BE2C (cell line): ENCODE results near the gene PSMD3.

Experiments used
- DNase-seq: peaks from one replicate; pipeline ENCODE4 v3.0.0-alpha.2; 2020
- H3K27me3 ChIP-seq: fragments of 250-450 bp; sonication (Bioruptor Pico); 2 replicates; pipeline ENCODE4 v1.5.1; 2020; ENCODE audit warnings: mild to moderate bottlenecking
- H3K36me3 ChIP-seq: fragments of 250-450 bp; sonication (Bioruptor Pico); 2 replicates; pipeline ENCODE4 v1.5.1; 2020; ENCODE audit warnings: mild to moderate bottlenecking
- H3K4me1 ChIP-seq: fragments of 250-450 bp; sonication (Bioruptor Pico); 2 replicates; pipeline ENCODE4 v1.5.1; 2020
- H3K4me3 ChIP-seq: 2 replicates; pipeline ENCODE4 v1.5.1; 2011; ENCODE audit warnings: low read depth, low read length
- H3K9me3 ChIP-seq: fragments of 250-450 bp; sonication (Bioruptor Pico); 2 replicates; pipeline ENCODE4 v1.5.1; 2020
- CTCF ChIP-seq: IDR thresholded peaks from 2 replicates; pipeline ENCODE4 v1.5.1; 2012; ENCODE audit warnings: mild to moderate bottlenecking, low read depth, low read length

The PSMD3 gene

GRCh38 chr17:40017422-40018080 lies 36.9 kb downstream of the PSMD3 start:
- H3K4me1 ChIP-seq = no peaks in the 10 kb centered on the region

GRCh38 chr17:40018211-40019121 lies 37.9 kb downstream of the PSMD3 start:
- no peak for TF ChIP-seq CTCF
- no peak overlapping the region for H3K4me3 ChIP-seq
- no peak for DNase-seq

More at GRCh38 chr17:40017422-40018080, 36.9 kb downstream of the PSMD3 start:
- Histone ChIP-seq H3K27me3 (no peaks in the 10 kb centered on the region), H3K4me3 (no peak overlapping the region), H3K9me3 (no peaks in the 10 kb centered on the region), H3K36me3 (peaks cover 29% of the 10 kb centered on the region)
- DNase-seq = no peak
- TF ChIP-seq CTCF = no peak

GRCh38 chr17:40019140-40019991 lies 38.8 kb downstream of the PSMD3 start:
- no peaks in the 10 kb centered on the region for H3K27me3 ChIP-seq
- no peak for TF ChIP-seq CTCF
- peaks cover 37% of the 10 kb centered on the region for H3K36me3 ChIP-seq

More at GRCh38 chr17:40018211-40019121, 37.9 kb downstream of the PSMD3 start:
- H3K36me3 ChIP-seq = peaks cover 37% of the 10 kb centered on the region
- no peaks in the 10 kb centered on the region for H3K9me3 ChIP-seq
- H3K4me1 ChIP-seq = no peaks in the 10 kb centered on the region
- H3K27me3 ChIP-seq = no peaks in the 10 kb centered on the region

GRCh38 chr17:40020146-40020545 lies 39.5 kb downstream of the PSMD3 start:
- Histone ChIP-seq H3K36me3 (peaks cover 42% of the 10 kb centered on the region), H3K9me3 (no peaks in the 10 kb centered on the region), H3K27me3 (no peaks in the 10 kb centered on the region), H3K4me3 (no peak overlapping the region), H3K4me1 (no peaks in the 10 kb centered on the region)
- DNase-seq = no peak
- TF ChIP-seq CTCF = no peak

More at GRCh38 chr17:40019140-40019991, 38.8 kb downstream of the PSMD3 start:
- no peak for DNase-seq
- Histone ChIP-seq H3K4me3 (no peak overlapping the region), H3K4me1 (no peaks in the 10 kb centered on the region), H3K9me3 (no peaks in the 10 kb centered on the region)

GRCh38 chr17:40021451-40021971 lies 40.9 kb downstream of the PSMD3 start:
- Histone ChIP-seq H3K4me1 (peaks cover 4% of the 10 kb centered on the region; the same call in 1 of the 2 replicates), H3K4me3 (no peak overlapping the region), H3K36me3 (peaks cover 56% of the 10 kb centered on the region), H3K27me3 (no peaks in the 10 kb centered on the region), H3K9me3 (no peaks in the 10 kb centered on the region)
- no peak for TF ChIP-seq CTCF
- DNase-seq = no peak
